ENCODE results near the gene CACNA1B.

DNA sequence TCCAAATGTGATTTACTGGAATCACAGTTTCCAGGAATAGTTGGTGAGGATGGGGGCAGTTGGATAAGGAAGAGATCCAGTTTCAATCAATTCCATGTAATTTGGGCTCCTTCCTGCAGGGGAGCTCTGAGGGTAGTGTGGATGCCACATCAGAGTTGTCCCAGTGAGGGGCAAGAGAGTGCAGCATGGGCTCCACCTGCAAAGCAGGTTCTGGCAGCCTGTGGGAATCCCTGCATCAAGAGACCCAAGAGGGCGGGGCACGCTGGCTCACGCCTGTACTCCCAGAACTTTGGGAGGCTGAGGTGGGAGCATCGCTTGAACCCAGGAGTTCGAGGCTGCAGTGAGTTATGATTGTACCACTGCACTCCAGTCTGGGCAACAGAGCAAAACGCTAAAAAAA is 188.5 kb downstream of the CACNA1B start:
- TF ChIP-seq BHLHE40 (IDR thresholded peaks at IDR 0.05; ENCODE audit: borderline replicate concordance): no peak
- TF ChIP-seq ARNT (IDR thresholded peaks at IDR 0.05): no peak
- TF ChIP-seq CTBP1 (IDR thresholded peaks at IDR 0.05; ENCODE audit: borderline replicate concordance): no peak
- TF ChIP-seq FOXA1 (IDR thresholded peaks at IDR 0.05): no peak
- TF ChIP-seq PKNOX1 (IDR thresholded peaks at IDR 0.05): no peak
- TF ChIP-seq SUZ12 (IDR thresholded peaks at IDR 0.05): no peak

Measured in HEK293T (cell line).